Sigmoid colon (tissue), 4 donors: ENCODE results near the gene RBM39.

Source experiments
- CTCF ChIP-seq, 4 experiments: fragments of 450-650 bp in 3 of 4; fragments of 200-600 bp in 1 of 4; IDR thresholded peaks; one replicate each; pipeline ENCODE4 v1.5.1; 2016 to 2019; ENCODE audit warnings: antibody characterized with exemption in 4 of 4, mild to moderate bottlenecking in 3 of 4, moderate library complexity in 2 of 4
- EP300 ChIP-seq, 4 donors: sonication (generic); formaldehyde crosslinking; IDR thresholded peaks; one replicate each; pipeline ENCODE4 v1.6.1; 2017; ENCODE audit warnings: antibody characterized with exemption in 4 of 4

GRCh38 chr20:35766843-35767242 lies 24.8 kb upstream of the RBM39 start:
- no peak for TF ChIP-seq CTCF (IDR thresholded peaks at IDR 0.05)
- TF ChIP-seq EP300 (IDR thresholded peaks at IDR 0.05), result no peak
